Aorta (tissue), 5 donors: Measurements from ENCODE around the gene PRXL2C. TPM values are rescaled to one million over a fixed set of nuclear protein-coding genes. Genes with fewer than 3 reads are reported as not detected.
"Not testable (repeated sequence)": the region's sequence is repeated elsewhere in the genome, so short reads cannot be mapped to it uniquely, and the experiment has no call there.

Experiments
- ATAC-seq: fragments of 200-7000 bp; cut with Tn5 transposase; one replicate; pipeline ENCODE4 v1.9.1; 2022; ENCODE audit warnings: moderate library complexity; ENCODE audit not compliant: low FRiP score
- DNase-seq, 2 donors: peaks; one replicate each; pipeline ENCODE4 v3.0.0-alpha.2; 2020
- H3K27ac ChIP-seq, 2 donors: one replicate each; pipeline ENCODE4 v1.5.1; 2013; ENCODE audit warnings: low read length in 2 of 2, mild to moderate bottlenecking in 2 of 2, moderate library complexity in 2 of 2, control low read depth in 1 of 2, inconsistent platforms in 1 of 2, low read depth in 1 of 2
- H3K27me3 ChIP-seq, 2 donors: one replicate each; pipeline ENCODE4 v1.6.1; 2013; ENCODE audit warnings: control low read depth in 1 of 2, low read length in 1 of 2, mild to moderate bottlenecking in 1 of 2, moderate library complexity in 1 of 2; ENCODE audit not compliant: insufficient read depth in 2 of 2, control insufficient read depth in 1 of 2
- H3K36me3 ChIP-seq, 2 donors: one replicate each; pipeline ENCODE4 v1.6.1; 2013; ENCODE audit warnings: control low read depth in 1 of 2, low read length in 1 of 2, mild to moderate bottlenecking in 1 of 2; ENCODE audit not compliant: insufficient read depth in 2 of 2, control insufficient read depth in 1 of 2
- H3K4me1 ChIP-seq, 2 donors: one replicate each; pipeline ENCODE4 v1.6.1; 2013; ENCODE audit warnings: low read length in 2 of 2, control low read depth in 1 of 2, mild to moderate bottlenecking in 1 of 2, moderate library complexity in 1 of 2; ENCODE audit not compliant: insufficient read depth in 2 of 2, control insufficient read depth in 1 of 2
- H3K4me3 ChIP-seq, 2 donors: one replicate each; pipeline ENCODE4 v1.5.1; 2013; ENCODE audit warnings: low read length in 2 of 2, control low read depth in 1 of 2, mild to moderate bottlenecking in 1 of 2
- H3K9me3 ChIP-seq: one replicate; pipeline ENCODE4 v1.6.1; 2013; ENCODE audit warnings: mild to moderate bottlenecking, low read length; ENCODE audit not compliant: control insufficient read depth
- WGBS, 2 donors: extraction: QIAGEN DNeasy Blood & Tissue Kit; methylation state at CpG; one replicate each; pipeline ENCODE4 v1.1.7; 2013; 5-methylcytosine and 5-hydroxymethylcytosine counted together
- intact Hi-C, 2 donors: fragments of 100-400 bp; cut with DNase I; formaldehyde crosslinking; loops; one replicate each; pipeline versions ENCODE4 v1.14.2 to v1.15.0; 2022
- polyA plus RNA-seq, 2 donors: library from polyadenylated mRNA; stranded (reverse); fragments of 200-250 nt; gene quantifications; one replicate each; pipeline ENCODE4 v1.2.3, GENCODE V29; 2013
- total RNA-seq, 2 donors: library from RNA; stranded (reverse); fragmentation: NEBNext Ultra II Directional; extraction: Animal tissue kit (Norgen Biotek cat#: 25700); gene quantifications; one replicate each; pipeline ENCODE4 v1.2.1, GENCODE V29; 2021
- donor health status: healthy with polysubstance abuse.
- donor health status: Bipolar disorder and iron deficiency.
- donor health status: DM: no; HTN: no; CAD: no.
- donor health status: DM: no; HTN: no; CAD: no.
- donor health status: DM: yes; HTN: yes; CAD: no.

The PRXL2C gene
- total and polyA plus RNA-seq, 4 donors = 10.6 to 23.6 (median 18.6) TPM

- no peak for ATAC-seq
- Histone ChIP-seq H3K9me3 (no peaks in the 10 kb centered on the region), H3K36me3 (no peaks in the 10 kb centered on the region), H3K27ac (no peak overlapping the region), H3K4me1 (no peaks in the 10 kb centered on the region), H3K4me3 (no peak overlapping the region), H3K27me3 (no peaks in the 10 kb centered on the region)
- intact Hi-C loops = no loop called here
- DNase-seq = no peak
- 83% methylated on average over 19 of the region's 19 CpGs for WGBS, 2 donors
These were observed 16.3 kb downstream of the PRXL2C start for GRCh38 chr9:96638606-96639364.

DNA sequence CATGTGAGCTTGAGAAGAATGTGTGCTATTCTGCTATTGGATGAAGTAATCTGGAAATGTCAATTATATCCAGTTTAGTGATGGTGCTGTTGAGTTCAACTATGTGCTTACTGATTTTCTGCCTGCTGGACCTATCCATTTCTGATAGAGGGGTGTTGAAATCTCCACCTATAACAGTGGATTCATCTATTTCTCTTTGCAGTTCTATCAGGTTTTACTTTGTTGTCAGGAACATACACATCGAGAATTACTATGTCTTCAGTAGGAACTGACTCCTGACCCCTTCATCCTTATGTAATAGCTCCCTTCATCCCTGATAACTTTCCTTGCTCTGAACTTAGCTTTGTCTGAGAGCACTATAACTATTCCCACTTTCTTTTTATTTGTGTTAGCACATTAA is 18.7 kb downstream of the PRXL2C start:
- no peaks in the 10 kb centered on the region for H3K4me1 ChIP-seq
- no peaks in the 10 kb centered on the region for H3K27me3 ChIP-seq
- no peak overlapping the region for H3K27ac ChIP-seq
- no peak for ATAC-seq
- WGBS, 2 donors = 80 to 83% methylated on average over 1 of the region's 1 CpG
- H3K4me3 ChIP-seq = no peak overlapping the region
- DNase-seq = no peak
- no peaks in the 10 kb centered on the region for H3K9me3 ChIP-seq
- no peaks in the 10 kb centered on the region for H3K36me3 ChIP-seq
- intact Hi-C loops = no loop called here

DNA sequence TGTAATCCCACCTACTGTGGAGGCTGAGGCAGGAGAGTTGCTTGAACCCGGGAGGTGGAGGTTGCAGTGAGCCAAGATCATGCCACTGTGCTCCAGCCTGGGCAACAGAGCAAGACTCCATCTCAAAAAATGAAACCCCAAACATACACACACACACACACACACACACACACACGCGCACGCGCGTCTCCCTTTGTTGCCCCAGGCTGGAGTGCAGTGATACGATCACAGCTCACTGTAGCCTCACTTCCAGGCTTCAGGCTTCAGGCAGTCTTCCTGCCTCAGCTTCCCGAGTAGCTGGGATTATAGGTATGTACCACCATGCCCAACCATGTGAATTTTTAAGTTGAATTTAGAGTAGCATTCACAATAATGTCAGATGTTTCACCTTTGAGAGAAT is 21.5 kb downstream of the PRXL2C start:
- DNase-seq, H3K9me3 ChIP-seq, H3K36me3 ChIP-seq, H3K4me1 ChIP-seq, intact Hi-C loops, ATAC-seq, H3K27me3 ChIP-seq, H3K4me3 ChIP-seq, H3K27ac ChIP-seq: not testable (repeated sequence)
- 86 to 91% methylated on average over 8 of the region's 8 CpGs for WGBS, 2 donors

DNA sequence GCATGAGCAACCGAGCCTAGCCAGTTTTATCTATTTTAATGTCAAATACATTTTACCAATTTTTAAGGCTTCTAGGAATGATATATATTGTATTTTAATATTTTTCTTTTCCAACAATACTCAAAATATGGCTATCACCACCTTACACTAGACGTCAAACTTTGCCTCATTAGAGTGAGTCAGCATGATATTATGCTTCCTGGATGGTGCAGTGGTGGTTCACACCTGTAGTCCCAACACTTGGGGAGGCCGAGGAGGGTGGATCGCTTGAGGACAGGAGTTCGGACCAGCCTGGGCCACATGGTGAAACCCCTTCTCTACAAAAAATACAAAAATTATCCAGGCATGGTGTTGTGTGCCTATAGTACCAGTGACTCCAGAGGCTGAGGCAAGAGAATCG is 28.2 kb downstream of the PRXL2C start:
- DNase-seq = no peak
- H3K36me3 ChIP-seq = no peaks in the 10 kb centered on the region
- peaks cover 1% of the 10 kb centered on the region for H3K9me3 ChIP-seq
- ATAC-seq = no peak
- intact Hi-C loops = no loop called here
- no peak overlapping the region for H3K27ac ChIP-seq
- no peaks in the 10 kb centered on the region for H3K4me1 ChIP-seq
- WGBS, 2 donors = 86 to 93% methylated on average over 6 of the region's 6 CpGs
- H3K27me3 ChIP-seq = no peaks in the 10 kb centered on the region
- H3K4me3 ChIP-seq = no peak overlapping the region

DNA sequence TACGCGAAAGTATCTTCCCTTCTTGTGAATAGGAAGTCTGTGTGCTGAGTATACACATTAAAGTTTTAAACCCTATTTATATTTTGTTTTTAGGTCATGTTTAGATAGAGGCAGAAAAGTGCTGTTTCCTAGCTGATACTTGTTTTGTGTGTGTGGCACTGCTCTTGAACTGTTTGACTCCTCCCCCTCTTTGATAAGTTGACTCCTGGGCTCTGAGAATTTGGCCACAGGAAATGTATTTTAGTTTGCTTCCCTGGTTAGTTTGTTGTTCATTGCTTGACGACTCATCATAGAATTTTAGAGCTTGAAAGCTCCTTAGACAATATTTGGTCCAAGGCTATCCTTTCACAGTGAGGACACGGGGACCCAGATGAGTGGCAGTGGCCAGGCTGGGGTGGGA is 33.5 kb downstream of the PRXL2C start:
- no peaks in the 10 kb centered on the region for H3K4me1 ChIP-seq
- no peaks in the 10 kb centered on the region for H3K36me3 ChIP-seq
- H3K9me3 ChIP-seq = no peaks in the 10 kb centered on the region
- no peak for DNase-seq
- no peak overlapping the region for H3K27ac ChIP-seq
- intact Hi-C loops = no loop called here
- H3K4me3 ChIP-seq = no peak overlapping the region
- no peaks in the 10 kb centered on the region for H3K27me3 ChIP-seq
- ATAC-seq = no peak
- 76% methylated on average over 4 of the region's 4 CpGs for WGBS, 2 donors

GRCh38 chr9:96620832-96621269 is 34.3 kb downstream of the PRXL2C start:
- no peaks in the 10 kb centered on the region for H3K27me3 ChIP-seq
- H3K27ac ChIP-seq = no peak overlapping the region
- 71 to 78% methylated on average over 7 of the region's 7 CpGs for WGBS, 2 donors
- ATAC-seq (no peak), DNase-seq (no peak)
- H3K9me3 ChIP-seq = no peaks in the 10 kb centered on the region
- H3K4me1 ChIP-seq = no peaks in the 10 kb centered on the region
- intact Hi-C loops = no loop called here
- no peak overlapping the region for H3K4me3 ChIP-seq
- H3K36me3 ChIP-seq = no peaks in the 10 kb centered on the region

GRCh38 chr9:96620181-96620514 is 35.0 kb downstream of the PRXL2C start:
- 60 to 62% methylated on average over 11 of the region's 11 CpGs for WGBS, 2 donors
- no peak for ATAC-seq
- Histone ChIP-seq H3K4me3 (peak overlapping the region in 1 of 2 donors; percentile 89), H3K27ac (no peak overlapping the region), H3K27me3 (no peaks in the 10 kb centered on the region), H3K9me3 (no peaks in the 10 kb centered on the region), H3K4me1 (no peaks in the 10 kb centered on the region), H3K36me3 (no peaks in the 10 kb centered on the region)
- intact Hi-C loops = no loop called here
- no peak for DNase-seq

DNA sequence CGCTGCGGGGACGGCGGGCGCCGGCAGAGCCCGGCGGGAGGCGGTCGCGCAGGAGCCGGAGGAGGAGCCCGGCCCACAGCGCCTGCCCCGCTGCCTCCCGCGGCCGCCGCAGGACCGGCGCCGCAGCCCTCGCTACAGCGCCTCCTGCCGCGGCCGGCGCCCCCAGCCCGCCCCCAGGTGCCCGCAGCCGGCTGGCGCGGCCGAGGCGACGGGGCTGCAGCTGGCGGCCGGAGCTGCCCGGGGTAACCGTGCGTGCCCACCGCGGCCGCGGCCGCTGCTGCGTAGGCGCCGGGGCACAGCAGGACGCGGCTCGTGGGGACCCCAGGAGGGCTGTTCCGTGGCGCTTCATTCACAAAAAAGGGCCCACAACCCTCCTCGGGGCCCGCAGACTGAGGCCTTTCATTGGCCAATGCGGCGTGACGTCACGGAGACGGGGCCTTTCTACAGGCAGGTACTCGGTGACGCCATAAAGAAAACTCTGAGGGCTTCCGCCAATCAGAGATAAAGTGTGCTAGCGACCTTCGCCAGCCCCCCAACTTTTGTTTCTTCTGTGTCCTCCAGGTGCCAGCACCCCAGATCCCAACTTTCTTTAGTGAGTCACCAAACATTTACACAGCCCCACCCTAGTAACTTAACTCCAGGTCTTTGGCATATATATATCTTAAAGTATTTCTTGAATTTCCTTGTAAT is 35.5 kb downstream of the PRXL2C start, which contains the start of gene CDC14B:
Gene CDC14B, minus strand, starts transcription at position 353 of the 690 bp plus-strand sequence. CDS start 465 bp downstream, outside the sequence.
- ATAC-seq (peak; percentile 71), DNase-seq (peak; percentile 93 to 94)
- peak within 1 kb of the TSS; percentile 38 to 97 for H3K27ac ChIP-seq
- intact Hi-C loops = loop anchor here (2.0 to 10.0 kb wide), 3 partner anchors 135 to 169 kb away; partner anchors contain the start of gene HABP4 (in 2 of the 2)
- no peaks in the 10 kb centered on the region for H3K27me3 ChIP-seq
- H3K9me3 ChIP-seq = no peaks in the 10 kb centered on the region
- no peaks in the 10 kb centered on the region for H3K36me3 ChIP-seq
- no peaks in the 10 kb centered on the region for H3K4me1 ChIP-seq
- H3K4me3 ChIP-seq = peak within 1 kb of the TSS; percentile 72 to 89
- WGBS, 2 donors = 0 to 1% methylated on average over 41 to 66 of the region's 66 CpGs

- Histone ChIP-seq H3K9me3 (no peaks in the 10 kb centered on the region), H3K27me3 (no peaks in the 10 kb centered on the region), H3K27ac (peak overlapping the region; percentile 38 to 97), H3K4me3 (peak overlapping the region; percentile 72 to 89), H3K36me3 (no peaks in the 10 kb centered on the region), H3K4me1 (no peaks in the 10 kb centered on the region)
- ATAC-seq (no peak), DNase-seq (peak in 1 of 2 donors; percentile 79)
- 1% methylated on average over 28 to 54 of the region's 54 CpGs for WGBS, 2 donors
- intact Hi-C loops = loop anchor here (2.0 to 10.0 kb wide), 3 partner anchors 134 to 168 kb away; partner anchors contain the start of gene HABP4 (in 2 of the 2)
These were observed 36.0 kb downstream of the PRXL2C start for GRCh38 chr9:96619124-96619465.
